Measurements from ENCODE around the gene ICOSLG.
"Not testable (repeated sequence)": the region's sequence is repeated elsewhere in the genome, so short reads cannot be mapped to it uniquely, and the experiment has no call there.

ICOSLG gene

GRCh38 chr21:44184862-44185261 lies 55.9 kb downstream of the ICOSLG start:
- H3K4me3 ChIP-seq (ENCODE audit: low read depth, low read length) = not testable (repeated sequence)

- not testable (repeated sequence) for H3K4me3 ChIP-seq (ENCODE audit: low read depth, low read length)
Measured at GRCh38 chr21:44182202-44182601, 58.5 kb downstream of the ICOSLG start.

GRCh38 chr21:44181506-44181905 lies 59.2 kb downstream of the ICOSLG start:
- H3K4me3 ChIP-seq (ENCODE audit: low read depth, low read length) = not testable (repeated sequence)

GRCh38 chr21:44176127-44176526 lies 64.6 kb downstream of the ICOSLG start:
- H3K4me3 ChIP-seq (ENCODE audit: low read depth, low read length) = not testable (repeated sequence)

- H3K4me3 ChIP-seq (ENCODE audit: low read depth, low read length) = not testable (repeated sequence)
Measured at GRCh38 chr21:44175189-44175588, 65.6 kb downstream of the ICOSLG start.

All from iPS-11a (cell line).